NK-92 (cell line): Measurements from ENCODE around the gene SEPTIN1.
"Not testable (repeated sequence)": the region's sequence is repeated elsewhere in the genome, so short reads cannot be mapped to it uniquely, and the experiment has no call there.

Experiments
- DNase-seq: peaks from one replicate; lab custom pipeline; 2025; ENCODE audit not compliant: unreplicated experiment; lab: John Stamatoyannopoulos, UW

Gene SEPTIN1

GRCh38 chr16:30358577-30358936 lies 23.8 kb downstream of the SEPTIN1 start:
- DNase-seq = no peak

GRCh38 chr16:30357715-30358576 lies 24.4 kb downstream of the SEPTIN1 start:
- DNase-seq = no peak

DNA sequence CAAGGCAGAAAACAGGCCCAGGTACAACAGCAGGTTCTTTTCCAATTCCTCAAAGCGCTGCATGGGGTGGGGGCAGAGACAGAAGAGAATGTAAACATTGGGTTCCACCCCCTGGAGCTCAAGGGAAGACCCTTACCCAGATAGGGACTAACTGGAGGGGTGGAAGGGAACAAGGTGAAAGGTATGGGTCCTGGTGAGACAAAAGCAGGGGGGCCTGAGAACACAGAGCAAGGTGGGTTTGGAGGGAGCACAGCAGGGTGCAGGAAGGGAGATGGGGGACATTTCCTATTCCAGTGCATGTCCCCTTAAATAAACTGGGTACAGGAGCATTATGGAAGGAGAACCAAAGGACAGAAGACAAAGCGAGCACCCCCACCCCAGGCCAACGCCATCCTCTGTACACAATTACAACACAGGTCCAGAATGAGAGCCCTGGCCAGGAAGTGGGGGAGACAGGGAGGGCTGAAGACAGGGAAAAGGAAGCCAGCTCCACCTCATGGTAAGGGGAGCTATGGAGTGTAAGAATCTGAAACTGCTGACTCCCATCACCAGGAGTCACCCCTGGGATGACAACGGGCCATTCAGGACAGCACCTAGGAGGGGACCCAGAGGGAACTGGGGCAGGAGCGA lies 25.2 kb downstream of the SEPTIN1 start:
- DNase-seq = no peak

DNA sequence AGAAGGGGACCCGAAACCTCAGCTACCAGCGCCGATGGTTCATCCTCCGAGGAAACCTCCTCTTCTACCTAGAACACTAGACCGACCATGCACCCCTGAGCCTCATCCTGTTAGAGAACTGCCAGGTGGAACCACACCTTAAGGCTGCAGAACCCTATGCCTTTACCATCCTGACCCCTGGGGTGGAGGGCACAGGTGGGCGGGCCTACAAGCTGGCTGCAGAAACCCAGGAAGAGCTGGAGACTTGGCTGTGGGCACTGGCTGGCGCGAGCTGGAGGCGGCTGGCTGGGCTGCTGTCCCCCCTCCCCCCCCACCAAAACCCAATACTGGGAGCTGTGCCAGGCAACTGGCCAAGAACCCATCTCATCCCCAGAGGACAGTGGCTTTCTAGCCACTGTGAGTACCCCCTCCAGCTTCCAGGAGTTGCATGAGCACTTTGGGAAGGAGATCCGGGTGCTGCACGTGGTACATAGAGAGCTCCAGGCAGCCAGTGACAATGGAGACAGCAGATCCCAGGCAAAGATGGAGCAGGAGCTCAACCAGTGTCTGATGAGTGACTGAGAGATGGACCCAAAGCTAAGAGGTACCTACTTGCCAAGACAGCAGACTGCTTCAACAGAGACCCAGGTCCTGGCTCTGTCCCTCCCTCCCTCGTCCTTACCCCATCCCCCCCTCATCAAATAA lies 25.8 kb downstream of the SEPTIN1 start:
- DNase-seq = no peak

DNA sequence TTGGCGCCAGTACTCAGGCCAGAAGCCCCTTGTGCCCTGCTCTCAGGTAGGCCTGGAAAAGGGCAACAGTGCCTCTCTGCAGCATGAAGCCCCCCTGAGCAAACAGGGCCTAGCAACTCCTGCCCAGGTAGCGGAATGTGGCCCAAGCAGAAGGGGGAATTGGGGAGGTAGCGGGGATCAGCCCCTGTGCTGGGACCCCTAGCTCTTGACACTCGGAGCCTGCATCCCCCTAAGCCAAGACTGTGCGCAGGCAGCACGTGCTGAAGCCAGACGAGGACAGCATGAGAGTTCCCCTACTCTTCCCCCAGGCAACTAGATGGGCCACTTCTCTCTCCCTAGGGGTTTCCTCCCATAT lies 26.4 kb downstream of the SEPTIN1 start:
- no peak for DNase-seq

GRCh38 chr16:30355144-30355953 lies 27.0 kb downstream of the SEPTIN1 start, which contains the start of gene CD2BP2:
Gene CD2BP2 (minus strand): TSS chr16:30355308. CDS start chr16:30354681, 627 bp downstream.
- DNase-seq = no peak

DNA sequence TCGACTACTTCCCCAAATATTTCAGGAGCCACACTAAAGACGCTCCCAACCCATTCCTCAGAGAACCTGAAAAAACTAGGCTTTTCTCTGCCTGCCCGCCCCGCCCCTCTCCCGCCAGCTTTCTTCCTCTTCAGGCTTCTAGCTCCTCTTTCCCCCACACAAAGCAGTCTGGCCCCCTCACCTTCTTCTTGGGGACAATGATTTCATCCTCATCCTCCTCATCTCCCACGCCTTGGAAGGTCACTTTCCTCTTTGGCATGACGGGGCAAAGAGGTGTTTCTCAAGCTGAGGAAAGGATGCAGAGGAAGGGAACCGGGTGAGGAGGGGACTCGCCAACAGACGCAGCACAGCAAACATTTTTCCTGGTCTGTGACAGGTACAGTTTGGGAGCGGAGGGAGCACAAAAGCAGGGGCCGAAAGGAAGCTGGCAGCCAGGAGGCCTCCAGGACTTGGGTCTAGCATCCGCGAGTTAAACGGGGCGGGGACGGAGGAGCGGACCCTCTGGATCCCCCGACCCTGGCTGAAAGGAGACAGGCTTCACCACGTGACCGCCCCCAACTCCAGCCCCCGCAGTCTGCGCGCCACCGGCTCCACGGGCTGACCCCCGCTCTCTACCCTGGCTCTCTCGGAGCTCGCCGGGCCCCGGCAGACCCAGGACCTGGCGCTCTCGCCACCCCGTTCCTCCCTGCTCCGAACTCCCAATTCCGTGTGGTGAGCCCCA lies 27.8 kb downstream of the SEPTIN1 start:
- DNase-seq = no peak

GRCh38 chr16:30353438-30354129 lies 28.8 kb downstream of the SEPTIN1 start:
- DNase-seq = no peak

GRCh38 chr16:30352488-30353401 lies 29.6 kb downstream of the SEPTIN1 start:
- DNase-seq = no peak

- no peak for DNase-seq
Measured at GRCh38 chr16:30351586-30352419, 30.6 kb downstream of the SEPTIN1 start.

DNA sequence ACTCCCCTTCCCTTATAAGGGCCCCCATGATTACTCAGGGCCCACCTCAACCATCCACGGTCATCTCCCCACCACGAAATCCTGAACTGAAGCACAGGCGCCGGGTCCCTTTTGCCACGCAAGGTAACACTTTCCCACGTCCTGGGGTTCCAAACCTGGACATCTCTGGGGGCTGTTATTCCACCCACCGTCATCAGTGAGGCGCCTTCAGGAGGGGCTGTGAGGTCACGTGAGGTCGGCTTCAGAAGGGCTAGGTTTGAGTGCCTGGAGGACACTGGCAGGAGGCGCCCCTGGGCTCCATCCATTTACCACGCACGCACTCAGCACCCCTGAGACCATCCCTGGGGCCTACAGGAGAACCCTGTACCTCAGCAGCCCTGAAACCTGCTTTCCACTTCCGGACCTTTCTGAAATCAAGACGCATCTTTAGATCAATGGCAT lies 31.3 kb downstream of the SEPTIN1 start:
- no peak for DNase-seq

GRCh38 chr16:30350134-30350871 lies 32.1 kb downstream of the SEPTIN1 start:
- no peak for DNase-seq

DNA sequence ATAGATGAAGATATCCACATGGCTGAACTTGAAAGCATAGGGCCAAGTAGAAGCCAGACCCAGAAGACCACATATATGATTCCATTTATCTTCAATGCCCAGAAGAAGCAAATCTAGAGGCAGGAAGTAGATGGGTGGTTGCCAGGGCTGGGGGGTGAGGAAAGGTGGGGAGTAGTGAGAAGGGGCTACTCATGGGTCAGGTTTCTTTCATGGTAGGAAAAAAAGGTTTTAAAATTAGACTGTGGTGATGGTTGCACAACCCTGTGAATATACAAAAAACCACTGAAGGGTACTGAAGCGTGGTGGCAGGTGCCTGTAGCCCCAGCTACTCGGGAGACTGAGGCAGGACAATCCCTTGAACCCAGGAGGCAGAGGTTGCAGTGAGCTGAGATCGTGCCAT lies 32.7 kb downstream of the SEPTIN1 start:
- DNase-seq = no peak

DNA sequence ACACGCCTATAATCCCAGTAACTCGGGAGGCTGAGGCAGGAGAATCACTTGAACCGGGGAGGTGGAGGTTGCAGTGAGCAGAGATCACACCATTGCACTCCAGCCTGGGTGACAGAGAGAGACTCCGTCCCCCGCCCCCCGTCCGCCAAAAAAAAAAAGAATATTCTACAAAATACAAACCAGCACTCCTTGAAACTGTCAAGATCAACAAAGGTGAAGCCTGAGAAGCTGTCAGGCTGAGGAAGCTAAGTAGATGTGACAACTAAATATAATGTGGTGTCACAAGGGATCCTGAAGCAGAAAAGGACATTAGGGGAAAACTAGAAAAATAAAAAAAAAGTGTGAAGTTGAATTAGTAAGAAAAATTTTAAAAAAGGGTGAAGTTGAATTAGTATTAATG lies 33.4 kb downstream of the SEPTIN1 start:
- DNase-seq = no peak

GRCh38 chr16:30348113-30348512 lies 34.2 kb downstream of the SEPTIN1 start:
- DNase-seq = no peak

DNA sequence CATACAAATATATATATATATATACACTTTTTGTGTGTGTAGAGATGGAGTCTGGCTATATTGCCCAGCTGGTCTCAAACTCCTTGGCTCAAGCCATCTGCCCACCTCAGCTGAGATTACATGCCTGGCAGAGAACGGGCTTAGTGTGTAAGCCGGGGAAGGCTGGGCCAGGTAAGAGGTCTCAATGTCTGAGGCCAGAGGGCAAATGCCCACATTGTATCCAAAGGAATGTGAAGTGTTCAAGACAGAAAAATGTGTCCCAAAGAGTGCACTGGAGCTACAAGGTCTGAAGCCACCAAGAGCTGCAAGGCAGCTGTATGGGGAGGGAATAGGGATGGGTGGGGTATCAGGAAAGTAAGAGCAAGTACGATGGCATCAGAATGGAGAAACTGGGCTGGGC lies 36.1 kb downstream of the SEPTIN1 start:
- no peak for DNase-seq

- not testable (repeated sequence) for DNase-seq
Measured at GRCh38 chr16:30343491-30343820, 38.9 kb downstream of the SEPTIN1 start.
